Neural cell (in vitro differentiated cells): ENCODE results near the gene SLCO2A1.

Experiments
- EZH2 ChIP-seq: fragments of 200-600, 300-800 bp; shearing (Covaris generic), sonication (generic); IDR thresholded peaks from 2 replicates; pipeline ENCODE4 v1.6.1; 2014; ENCODE audit warnings: antibody characterized with exemption, low read length, borderline replicate concordance, mild to moderate bottlenecking; ENCODE audit not compliant: insufficient read depth, poor library complexity, severe bottlenecking
- RAD21 ChIP-seq: fragments of 450-650 bp; conservative IDR thresholded peaks from 2 replicates; pipeline ENCODE4 v1.6.1; 2014; ENCODE audit warnings: antibody characterized with exemption, mild to moderate bottlenecking, moderate library complexity
- TF ChIP-seq, protein P1 (sequence below): fragments of 450-650 bp; IDR thresholded peaks from 2 replicates; pipeline ENCODE4 v1.5.1; 2014; ENCODE audit warnings: antibody characterized with exemption, mild to moderate bottlenecking, moderate library complexity; ENCODE audit not compliant: poor library complexity, severe bottlenecking

DNA sequence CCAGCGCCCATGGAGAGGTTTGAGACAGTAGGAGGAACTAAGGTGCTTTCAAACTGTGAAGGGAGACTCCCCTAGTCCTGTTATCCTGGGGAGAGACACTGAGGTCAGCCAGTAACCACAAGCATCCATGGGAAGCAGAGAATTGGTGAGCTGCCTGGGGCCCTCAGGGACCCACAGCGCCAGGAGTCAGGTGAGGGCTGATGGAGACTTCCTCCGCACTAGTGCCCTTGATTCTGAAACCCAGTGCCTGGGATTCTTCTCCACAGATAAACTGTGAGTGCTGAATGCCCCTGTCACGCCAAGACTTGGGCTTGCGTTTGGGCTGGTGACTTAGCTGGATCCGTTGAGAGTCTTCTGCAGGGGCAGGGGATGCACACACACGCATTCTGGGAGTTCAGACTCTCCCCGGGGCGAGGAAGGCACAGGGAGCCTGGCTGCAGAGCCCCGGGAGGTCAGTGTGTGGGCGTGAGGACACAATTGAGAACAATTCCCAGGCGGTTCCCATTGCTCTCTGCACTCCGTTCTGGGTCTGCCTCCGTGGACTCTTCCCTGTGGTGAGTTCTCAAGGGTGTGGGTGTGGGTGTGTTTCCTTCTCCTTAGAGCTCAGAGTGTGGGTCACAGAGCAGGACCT, 37.9 kb upstream of the SLCO2A1 start:
- TF ChIP-seq, protein P1, sequence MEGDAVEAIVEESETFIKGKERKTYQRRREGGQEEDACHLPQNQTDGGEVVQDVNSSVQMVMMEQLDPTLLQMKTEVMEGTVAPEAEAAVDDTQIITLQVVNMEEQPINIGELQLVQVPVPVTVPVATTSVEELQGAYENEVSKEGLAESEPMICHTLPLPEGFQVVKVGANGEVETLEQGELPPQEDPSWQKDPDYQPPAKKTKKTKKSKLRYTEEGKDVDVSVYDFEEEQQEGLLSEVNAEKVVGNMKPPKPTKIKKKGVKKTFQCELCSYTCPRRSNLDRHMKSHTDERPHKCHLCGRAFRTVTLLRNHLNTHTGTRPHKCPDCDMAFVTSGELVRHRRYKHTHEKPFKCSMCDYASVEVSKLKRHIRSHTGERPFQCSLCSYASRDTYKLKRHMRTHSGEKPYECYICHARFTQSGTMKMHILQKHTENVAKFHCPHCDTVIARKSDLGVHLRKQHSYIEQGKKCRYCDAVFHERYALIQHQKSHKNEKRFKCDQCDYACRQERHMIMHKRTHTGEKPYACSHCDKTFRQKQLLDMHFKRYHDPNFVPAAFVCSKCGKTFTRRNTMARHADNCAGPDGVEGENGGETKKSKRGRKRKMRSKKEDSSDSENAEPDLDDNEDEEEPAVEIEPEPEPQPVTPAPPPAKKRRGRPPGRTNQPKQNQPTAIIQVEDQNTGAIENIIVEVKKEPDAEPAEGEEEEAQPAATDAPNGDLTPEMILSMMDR, result no peak
- TF ChIP-seq RAD21 (no peak), EZH2 (no peak)
